Measurements from ENCODE around the gene ACVR1. TPM values are rescaled to one million over a fixed set of nuclear protein-coding genes. Genes with fewer than 3 reads are reported as not detected.

ACVR1 gene
- total RNA-seq, 2 donors from 2014 or later: 25.0 to 35.0 TPM

- ATAC-seq (ENCODE audit: insufficient number of reproducible peaks, low FRiP score, low read depth): no peak
These were observed 19.4 kb upstream of the ACVR1 start for GRCh38 chr2:157895531-157895930.

GRCh38 chr2:157894694-157895435 is 18.7 kb upstream of the ACVR1 start:
- no peak for DNase-seq (ENCODE audit: low spot score)

More at GRCh38 chr2:157895531-157895930, 19.4 kb upstream of the ACVR1 start:
- no peak for TF ChIP-seq CTCF (IDR thresholded peaks at IDR 0.05)
- Histone ChIP-seq H3K27me3 (replicated peaks; ENCODE audit: insufficient read depth) (no peaks in the 10 kb centered on the region), H3K4me1 (ENCODE audit: control insufficient read depth in 1 of 2, low read depth in 2 of 2) (no peaks in the 10 kb centered on the region), H3K9me3 (no peaks in the 10 kb centered on the region), H3K4me3 (no peak overlapping the region), H3K36me3 (no peaks in the 10 kb centered on the region), H3K27ac (no peak overlapping the region)
- DNase-seq (ENCODE audit: low spot score): no peak

GRCh38 chr2:157893611-157894010 is 17.5 kb upstream of the ACVR1 start:
- Histone ChIP-seq H3K36me3 (no peaks in the 10 kb centered on the region), H3K27me3 (replicated peaks; ENCODE audit: insufficient read depth) (no peaks in the 10 kb centered on the region), H3K27ac (no peak overlapping the region), H3K4me1 (ENCODE audit: control insufficient read depth in 1 of 2, low read depth in 2 of 2) (no peaks in the 10 kb centered on the region), H3K4me3 (no peak overlapping the region), H3K9me3 (no peaks in the 10 kb centered on the region)
- no peak for ATAC-seq (ENCODE audit: insufficient number of reproducible peaks, low FRiP score, low read depth)
- DNase-seq (ENCODE audit: low spot score): no peak
- TF ChIP-seq CTCF (IDR thresholded peaks at IDR 0.05): no peak

More at GRCh38 chr2:157894694-157895435, 18.7 kb upstream of the ACVR1 start:
- no peak for ATAC-seq (ENCODE audit: insufficient number of reproducible peaks, low FRiP score, low read depth)
- no peaks in the 10 kb centered on the region for H3K36me3 ChIP-seq
- H3K4me3 ChIP-seq: no peak overlapping the region
- no peaks in the 10 kb centered on the region for H3K9me3 ChIP-seq
- H3K27ac ChIP-seq: no peak overlapping the region
- no peaks in the 10 kb centered on the region for H3K4me1 ChIP-seq (ENCODE audit: control insufficient read depth in 1 of 2, low read depth in 2 of 2)
- H3K27me3 ChIP-seq (replicated peaks; ENCODE audit: insufficient read depth): no peaks in the 10 kb centered on the region
- TF ChIP-seq CTCF (IDR thresholded peaks at IDR 0.05): no peak

GRCh38 chr2:157891643-157892041 is 15.5 kb upstream of the ACVR1 start:
- Histone ChIP-seq H3K4me1 (ENCODE audit: control insufficient read depth in 1 of 2, low read depth in 2 of 2) (no peaks in the 10 kb centered on the region), H3K27me3 (replicated peaks; ENCODE audit: insufficient read depth) (no peaks in the 10 kb centered on the region), H3K4me3 (no peak overlapping the region), H3K9me3 (no peaks in the 10 kb centered on the region), H3K27ac (no peak overlapping the region), H3K36me3 (no peaks in the 10 kb centered on the region)
- ATAC-seq (ENCODE audit: insufficient number of reproducible peaks, low FRiP score, low read depth) (no peak), DNase-seq (ENCODE audit: low spot score) (no peak)
- TF ChIP-seq CTCF (IDR thresholded peaks at IDR 0.05): no peak

GRCh38 chr2:157890969-157891642 is 15.0 kb upstream of the ACVR1 start:
- H3K27me3 ChIP-seq (replicated peaks; ENCODE audit: insufficient read depth): no peaks in the 10 kb centered on the region
- no peaks in the 10 kb centered on the region for H3K36me3 ChIP-seq
- H3K9me3 ChIP-seq: no peaks in the 10 kb centered on the region
- ATAC-seq (ENCODE audit: insufficient number of reproducible peaks, low FRiP score, low read depth): no peak
- H3K4me1 ChIP-seq (ENCODE audit: control insufficient read depth in 1 of 2, low read depth in 2 of 2): no peaks in the 10 kb centered on the region
- no peak overlapping the region for H3K4me3 ChIP-seq
- no peak for DNase-seq (ENCODE audit: low spot score)
- TF ChIP-seq CTCF (IDR thresholded peaks at IDR 0.05): no peak
- no peak overlapping the region for H3K27ac ChIP-seq

Data from thoracic aorta (tissue), 2 donors.